ENCODE measurements around the gene SLC19A1.

The SLC19A1 gene

DNA sequence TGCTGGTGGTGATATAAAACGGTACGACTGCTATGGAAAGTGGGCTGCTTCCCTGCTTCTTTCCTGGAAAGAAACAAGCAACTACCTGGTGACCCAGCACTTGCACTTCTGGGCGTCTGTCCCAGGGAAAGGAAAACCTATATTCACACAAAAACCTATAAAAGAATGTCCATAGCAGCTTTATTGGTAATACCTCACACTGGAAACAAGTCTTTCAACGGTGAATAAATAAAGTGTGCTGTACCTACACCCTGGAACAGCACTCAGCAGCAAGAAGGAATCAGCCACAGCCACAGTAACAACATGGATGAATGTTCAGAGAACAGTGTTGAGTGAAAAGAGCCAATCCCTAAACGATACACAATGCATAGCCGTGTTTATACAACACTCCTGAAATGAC is 19.9 kb downstream of the SLC19A1 start:
- Histone ChIP-seq H3K9me3 (ENCODE audit: control insufficient read depth in 2 of 2, low read length in 2 of 2) (peaks cover 7 to 10% of the 10 kb centered on the region in 2 donors), H3K36me3 (ENCODE audit: control insufficient read depth in 2 of 2, insufficient read depth in 2 of 2, low read length in 2 of 2) (no peaks in the 10 kb centered on the region), H3K9ac (ENCODE audit: low read length in 2 of 2) (no peak overlapping the region), H3K27me3 (ENCODE audit: control insufficient read depth in 1 of 2, insufficient read depth in 2 of 2, low read length in 2 of 2) (no peaks in the 10 kb centered on the region), H3K27ac (ENCODE audit: low read length) (no peak overlapping the region), H3K4me3 (ENCODE audit: low read length in 2 of 2) (no peak overlapping the region), H3K4me1 (ENCODE audit: control insufficient read depth, insufficient read depth, low read length) (no peaks in the 10 kb centered on the region)

DNA sequence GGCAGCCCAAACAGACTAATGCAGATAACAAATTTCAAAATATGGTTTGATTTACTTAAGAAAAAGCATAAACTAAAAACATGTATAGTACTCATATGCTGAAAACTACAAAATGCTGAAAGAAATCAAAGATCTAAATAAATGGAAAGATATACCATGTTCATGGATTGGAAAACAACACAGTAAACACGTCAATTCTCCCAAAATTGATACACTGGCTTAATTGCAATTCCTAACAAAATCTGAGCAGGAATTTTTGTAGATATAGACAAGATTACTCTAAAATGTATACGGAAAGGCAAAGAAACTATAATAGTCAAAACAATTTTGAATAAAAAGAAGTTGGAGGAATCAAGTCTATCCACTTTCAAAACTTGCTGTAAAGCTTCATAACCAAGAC is 21.0 kb downstream of the SLC19A1 start:
- Histone ChIP-seq H3K9me3 (ENCODE audit: control insufficient read depth in 2 of 2, low read length in 2 of 2) (peaks cover 7 to 13% of the 10 kb centered on the region in 2 donors), H3K9ac (ENCODE audit: low read length in 2 of 2) (no peak overlapping the region), H3K4me1 (ENCODE audit: control insufficient read depth, insufficient read depth, low read length) (no peaks in the 10 kb centered on the region), H3K27ac (ENCODE audit: low read length) (no peak overlapping the region), H3K4me3 (ENCODE audit: low read length in 2 of 2) (no peak overlapping the region), H3K36me3 (ENCODE audit: control insufficient read depth in 2 of 2, insufficient read depth in 2 of 2, low read length in 2 of 2) (no peaks in the 10 kb centered on the region), H3K27me3 (ENCODE audit: control insufficient read depth in 1 of 2, insufficient read depth in 2 of 2, low read length in 2 of 2) (no peaks in the 10 kb centered on the region)

DNA sequence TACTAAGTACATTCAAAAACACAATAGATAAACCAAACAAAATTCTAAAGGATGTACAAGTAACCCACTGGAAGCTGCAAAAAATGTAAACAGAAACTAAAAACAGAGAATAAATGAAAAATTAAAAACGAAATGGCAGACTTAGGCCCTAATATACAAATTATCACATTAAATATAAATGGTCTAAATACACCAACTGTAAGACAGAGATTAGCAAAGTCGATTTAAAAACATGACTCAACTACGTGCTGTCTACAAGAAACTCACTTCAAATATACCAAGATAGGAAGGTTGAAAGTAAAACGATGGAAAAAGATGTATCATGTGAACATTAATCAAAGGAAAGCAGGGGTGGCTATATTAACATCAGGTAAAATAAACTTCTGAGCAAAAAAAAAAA is 23.1 kb downstream of the SLC19A1 start:
- no peaks in the 10 kb centered on the region for H3K4me1 ChIP-seq (ENCODE audit: control insufficient read depth, insufficient read depth, low read length)
- no peak overlapping the region for H3K27ac ChIP-seq (ENCODE audit: low read length)
- no peaks in the 10 kb centered on the region for H3K27me3 ChIP-seq (ENCODE audit: control insufficient read depth in 1 of 2, insufficient read depth in 2 of 2, low read length in 2 of 2)
- no peak overlapping the region for H3K9ac ChIP-seq (ENCODE audit: low read length in 2 of 2)
- peaks cover 7 to 13% of the 10 kb centered on the region in 2 donors for H3K9me3 ChIP-seq (ENCODE audit: control insufficient read depth in 2 of 2, low read length in 2 of 2)
- no peaks in the 10 kb centered on the region for H3K36me3 ChIP-seq (ENCODE audit: control insufficient read depth in 2 of 2, insufficient read depth in 2 of 2, low read length in 2 of 2)
- H3K4me3 ChIP-seq (ENCODE audit: low read length in 2 of 2), result no peak overlapping the region

DNA sequence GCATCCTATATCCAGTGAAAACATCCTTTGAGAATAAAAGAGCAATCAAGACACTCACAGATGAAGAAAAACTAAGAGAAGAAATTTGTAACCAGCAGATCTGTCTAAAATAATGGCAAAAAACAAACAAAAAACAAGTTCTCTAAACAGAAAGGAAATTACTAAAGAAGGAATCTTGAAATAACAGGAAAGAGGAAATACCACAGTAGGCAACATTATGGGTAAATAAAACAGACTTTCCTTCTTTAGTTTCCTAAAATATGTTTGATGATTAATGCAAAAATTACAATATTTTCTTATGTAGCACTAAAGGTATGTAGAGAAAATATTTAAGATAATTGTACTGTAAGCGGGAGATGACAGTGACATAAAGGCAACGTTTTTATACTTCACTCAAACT is 23.5 kb downstream of the SLC19A1 start:
- Histone ChIP-seq H3K4me3 (ENCODE audit: low read length in 2 of 2) (no peak overlapping the region), H3K27me3 (ENCODE audit: control insufficient read depth in 1 of 2, insufficient read depth in 2 of 2, low read length in 2 of 2) (no peaks in the 10 kb centered on the region), H3K9me3 (ENCODE audit: control insufficient read depth in 2 of 2, low read length in 2 of 2) (peaks cover 7 to 13% of the 10 kb centered on the region in 2 donors), H3K27ac (ENCODE audit: low read length) (no peak overlapping the region), H3K36me3 (ENCODE audit: control insufficient read depth in 2 of 2, insufficient read depth in 2 of 2, low read length in 2 of 2) (peaks cover 0 to 2% of the 10 kb centered on the region in 2 donors), H3K9ac (ENCODE audit: low read length in 2 of 2) (no peak overlapping the region), H3K4me1 (ENCODE audit: control insufficient read depth, insufficient read depth, low read length) (no peaks in the 10 kb centered on the region)

DNA sequence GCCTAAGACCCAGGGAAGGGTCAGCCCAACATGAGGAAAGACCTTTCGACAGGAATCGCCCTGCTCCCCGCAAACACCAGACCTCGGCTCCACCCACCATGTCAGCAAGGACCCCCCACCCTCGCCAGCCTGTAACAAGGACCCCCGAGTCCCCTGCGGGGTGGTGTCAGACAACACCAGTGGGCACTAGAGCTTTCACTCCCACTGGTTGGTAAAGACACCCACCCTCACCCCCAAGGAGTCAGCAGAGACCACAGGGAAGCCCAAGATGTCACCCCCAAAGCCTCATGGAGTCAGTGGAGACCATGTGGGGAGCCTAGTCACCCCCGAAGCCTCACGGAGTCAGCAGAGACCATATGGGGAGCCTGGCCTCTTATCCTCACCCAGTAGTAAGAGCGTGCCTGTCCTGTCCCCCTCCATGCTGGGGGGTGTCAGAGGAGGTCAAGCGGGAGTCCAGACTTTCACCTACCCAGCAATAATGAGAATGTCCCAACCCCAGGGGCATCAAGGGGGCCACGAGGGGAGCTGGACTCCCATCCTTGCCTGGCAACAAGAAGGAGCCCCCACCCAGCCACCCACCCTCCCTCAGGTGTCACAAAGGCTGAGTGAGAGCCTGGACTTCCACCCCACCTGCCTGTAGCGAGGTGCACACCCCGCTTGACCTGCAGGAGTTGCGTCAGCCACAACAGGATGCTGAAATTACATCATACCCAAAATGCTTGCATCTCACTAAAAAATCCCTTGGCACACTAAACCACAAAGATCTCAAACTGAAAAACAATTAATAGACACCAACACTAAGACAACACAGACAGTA is 24.8 kb downstream of the SLC19A1 start:
- Histone ChIP-seq H3K4me3 (ENCODE audit: low read length in 2 of 2) (no peak overlapping the region), H3K27me3 (ENCODE audit: control insufficient read depth in 1 of 2, insufficient read depth in 2 of 2, low read length in 2 of 2) (no peaks in the 10 kb centered on the region), H3K4me1 (ENCODE audit: control insufficient read depth, insufficient read depth, low read length) (no peaks in the 10 kb centered on the region), H3K27ac (ENCODE audit: low read length) (no peak overlapping the region), H3K9ac (ENCODE audit: low read length in 2 of 2) (no peak overlapping the region), H3K36me3 (ENCODE audit: control insufficient read depth in 2 of 2, insufficient read depth in 2 of 2, low read length in 2 of 2) (peaks cover 0 to 4% of the 10 kb centered on the region in 2 donors), H3K9me3 (ENCODE audit: control insufficient read depth in 2 of 2, low read length in 2 of 2) (peaks cover 3 to 11% of the 10 kb centered on the region in 2 donors)

DNA sequence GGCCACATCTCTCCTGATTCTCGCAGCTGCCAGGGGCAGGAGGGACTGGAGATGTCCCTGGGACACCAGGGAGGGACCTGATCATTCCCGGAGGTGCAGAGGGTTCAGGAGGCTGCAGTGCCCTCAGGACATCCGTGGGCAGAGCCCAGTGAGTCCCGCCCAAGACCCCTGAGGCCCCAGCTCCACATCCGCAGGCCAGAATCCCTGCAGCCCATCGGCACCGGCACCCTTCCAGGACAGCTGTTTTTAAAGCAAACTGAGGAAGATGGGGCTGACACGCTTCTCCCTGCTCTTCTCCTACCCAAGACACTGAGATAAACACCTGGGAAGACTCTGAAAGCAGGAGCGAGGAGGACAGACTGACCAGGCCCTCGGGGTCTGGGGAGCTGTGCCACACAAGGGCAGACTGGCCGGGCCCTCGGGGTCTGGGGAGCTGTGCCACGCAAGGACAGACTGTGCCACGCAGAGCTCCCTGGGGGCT is 25.5 kb downstream of the SLC19A1 start:
- Histone ChIP-seq H3K9ac (ENCODE audit: low read length in 2 of 2) (no peak overlapping the region), H3K27me3 (ENCODE audit: control insufficient read depth in 1 of 2, insufficient read depth in 2 of 2, low read length in 2 of 2) (no peaks in the 10 kb centered on the region), H3K9me3 (ENCODE audit: control insufficient read depth in 2 of 2, low read length in 2 of 2) (peaks cover 0 to 7% of the 10 kb centered on the region in 2 donors), H3K4me3 (ENCODE audit: low read length in 2 of 2) (no peak overlapping the region), H3K27ac (ENCODE audit: low read length) (no peak overlapping the region), H3K4me1 (ENCODE audit: control insufficient read depth, insufficient read depth, low read length) (no peaks in the 10 kb centered on the region), H3K36me3 (ENCODE audit: control insufficient read depth in 2 of 2, insufficient read depth in 2 of 2, low read length in 2 of 2) (peaks cover 0 to 4% of the 10 kb centered on the region in 2 donors)

DNA sequence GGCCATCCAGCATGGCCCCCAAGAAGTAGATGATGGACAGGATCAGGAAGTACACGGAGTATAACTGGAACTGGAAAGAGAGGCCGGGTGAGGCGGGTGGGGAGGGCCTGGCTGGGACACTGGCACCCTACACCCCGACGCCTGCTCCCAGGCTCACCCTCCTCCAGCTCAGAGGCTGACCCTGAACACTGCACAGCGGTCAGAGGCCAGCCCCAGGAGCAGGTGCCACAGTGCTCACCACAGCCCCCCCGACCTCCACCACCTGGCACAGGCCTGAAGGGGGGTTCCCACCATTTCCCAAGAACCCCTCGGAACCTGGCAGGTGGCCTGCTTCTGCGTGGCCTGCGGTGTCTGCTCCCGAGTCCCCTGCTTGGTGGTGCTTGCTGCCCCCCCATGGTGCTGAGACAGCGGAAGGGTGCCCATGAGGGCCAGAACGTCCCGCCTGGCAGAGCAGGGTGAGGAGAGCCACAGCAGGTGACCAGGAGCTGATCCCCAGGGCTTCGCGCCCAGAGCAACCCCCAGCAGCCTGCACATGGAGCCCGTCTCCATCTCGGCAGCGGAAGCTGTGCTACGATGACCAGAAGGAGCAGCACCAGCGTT is 26.1 kb downstream of the SLC19A1 start:
- Histone ChIP-seq H3K4me3 (ENCODE audit: low read length in 2 of 2) (no peak overlapping the region), H3K27me3 (ENCODE audit: control insufficient read depth in 1 of 2, insufficient read depth in 2 of 2, low read length in 2 of 2) (no peaks in the 10 kb centered on the region), H3K4me1 (ENCODE audit: control insufficient read depth, insufficient read depth, low read length) (no peaks in the 10 kb centered on the region), H3K9ac (ENCODE audit: low read length in 2 of 2) (no peak overlapping the region), H3K27ac (ENCODE audit: low read length) (no peak overlapping the region), H3K36me3 (ENCODE audit: control insufficient read depth in 2 of 2, insufficient read depth in 2 of 2, low read length in 2 of 2) (peaks cover 0 to 4% of the 10 kb centered on the region in 2 donors), H3K9me3 (ENCODE audit: control insufficient read depth in 2 of 2, low read length in 2 of 2) (peaks cover 0 to 7% of the 10 kb centered on the region in 2 donors)

DNA sequence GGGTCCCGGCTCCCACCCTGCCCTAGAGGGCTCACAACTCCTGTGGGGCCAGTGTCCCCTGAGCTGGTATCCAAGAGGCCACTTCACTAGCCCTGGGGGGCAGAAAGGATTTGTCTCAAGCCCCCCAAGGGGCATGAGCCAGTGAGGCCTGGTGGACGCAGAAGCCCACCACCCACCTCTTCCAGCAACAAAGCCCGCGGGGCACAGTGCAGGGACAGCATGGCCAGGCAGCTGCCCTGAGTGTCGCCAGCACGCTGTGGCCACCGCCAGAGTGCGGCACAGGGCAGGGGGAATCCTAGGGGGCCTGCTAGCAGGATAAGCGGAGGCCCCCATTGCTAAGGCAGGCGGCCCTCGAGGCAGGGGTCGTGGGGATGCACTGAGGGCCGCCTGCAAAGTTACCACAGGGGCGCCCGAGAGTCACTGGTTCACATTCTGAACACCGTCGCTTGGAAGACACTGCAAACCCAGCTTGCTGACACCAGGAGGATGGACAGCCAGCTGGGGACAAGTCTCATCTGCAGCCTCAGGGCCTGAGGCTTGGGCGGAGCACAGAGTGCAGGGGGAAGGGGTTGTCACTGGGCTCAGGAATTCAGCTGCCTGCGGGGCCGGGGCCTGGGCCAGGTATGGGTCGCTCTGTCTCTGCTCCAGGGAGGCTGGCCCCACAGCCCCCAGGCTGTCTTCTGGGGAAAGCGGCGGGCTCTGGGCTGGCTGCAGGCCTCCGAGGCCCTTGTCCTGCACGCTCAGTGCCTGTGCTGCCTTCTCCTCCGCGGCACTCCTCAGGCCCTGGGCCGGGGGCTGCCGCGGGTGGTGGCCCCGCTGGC is 26.8 kb downstream of the SLC19A1 start:
- H3K9me3 ChIP-seq (ENCODE audit: control insufficient read depth in 2 of 2, low read length in 2 of 2), result peaks cover 0 to 4% of the 10 kb centered on the region in 2 donors
- H3K36me3 ChIP-seq (ENCODE audit: control insufficient read depth in 2 of 2, insufficient read depth in 2 of 2, low read length in 2 of 2), result peaks cover 0 to 4% of the 10 kb centered on the region in 2 donors
- H3K4me3 ChIP-seq (ENCODE audit: low read length in 2 of 2), result no peak overlapping the region
- no peak overlapping the region for H3K27ac ChIP-seq (ENCODE audit: low read length)
- H3K4me1 ChIP-seq (ENCODE audit: control insufficient read depth, insufficient read depth, low read length), result no peaks in the 10 kb centered on the region
- no peaks in the 10 kb centered on the region for H3K27me3 ChIP-seq (ENCODE audit: control insufficient read depth in 1 of 2, insufficient read depth in 2 of 2, low read length in 2 of 2)
- H3K9ac ChIP-seq (ENCODE audit: low read length in 2 of 2), result no peak overlapping the region

DNA sequence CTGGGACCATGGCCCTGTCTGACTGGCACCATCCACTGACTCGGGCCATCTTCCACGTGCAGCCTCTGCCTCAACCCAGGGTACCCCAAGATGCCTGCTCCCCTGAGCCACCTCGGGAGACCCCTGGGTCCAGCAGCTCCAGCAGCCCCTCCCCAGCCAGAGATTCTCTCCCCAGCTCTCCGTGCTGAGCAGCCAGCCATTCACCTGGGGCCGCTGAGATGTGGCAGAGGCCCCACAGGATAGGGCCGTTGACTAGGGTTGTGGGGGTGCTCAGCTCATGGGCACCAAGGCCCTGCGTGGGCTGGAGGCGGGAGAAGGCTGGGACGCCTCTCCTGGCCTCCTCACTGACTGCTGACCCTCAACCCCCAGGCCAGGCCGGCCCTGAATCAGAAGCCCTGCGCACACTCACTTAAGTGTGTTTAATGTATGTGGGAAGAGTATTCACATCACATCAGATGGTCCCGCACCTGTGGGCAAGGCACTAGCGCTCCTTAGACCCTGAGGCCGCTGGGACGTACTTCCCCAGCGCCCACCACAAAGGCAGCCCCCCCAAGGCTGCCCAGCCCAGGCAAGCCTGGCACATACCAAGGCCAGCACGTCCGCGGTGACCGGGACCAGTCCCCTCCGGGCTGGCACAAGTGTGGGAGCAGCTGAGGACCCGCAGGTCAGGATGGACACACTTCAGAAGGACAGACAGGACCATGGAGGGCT is 27.8 kb downstream of the SLC19A1 start:
- H3K36me3 ChIP-seq (ENCODE audit: control insufficient read depth in 2 of 2, insufficient read depth in 2 of 2, low read length in 2 of 2), result peaks cover 0 to 4% of the 10 kb centered on the region in 2 donors
- H3K27ac ChIP-seq (ENCODE audit: low read length), result no peak overlapping the region
- H3K27me3 ChIP-seq (ENCODE audit: control insufficient read depth in 1 of 2, insufficient read depth in 2 of 2, low read length in 2 of 2), result no peaks in the 10 kb centered on the region
- no peaks in the 10 kb centered on the region for H3K4me1 ChIP-seq (ENCODE audit: control insufficient read depth, insufficient read depth, low read length)
- no peak overlapping the region for H3K9ac ChIP-seq (ENCODE audit: low read length in 2 of 2)
- no peak overlapping the region for H3K4me3 ChIP-seq (ENCODE audit: low read length in 2 of 2)
- H3K9me3 ChIP-seq (ENCODE audit: control insufficient read depth in 2 of 2, low read length in 2 of 2), result peaks cover 0 to 3% of the 10 kb centered on the region in 2 donors

DNA sequence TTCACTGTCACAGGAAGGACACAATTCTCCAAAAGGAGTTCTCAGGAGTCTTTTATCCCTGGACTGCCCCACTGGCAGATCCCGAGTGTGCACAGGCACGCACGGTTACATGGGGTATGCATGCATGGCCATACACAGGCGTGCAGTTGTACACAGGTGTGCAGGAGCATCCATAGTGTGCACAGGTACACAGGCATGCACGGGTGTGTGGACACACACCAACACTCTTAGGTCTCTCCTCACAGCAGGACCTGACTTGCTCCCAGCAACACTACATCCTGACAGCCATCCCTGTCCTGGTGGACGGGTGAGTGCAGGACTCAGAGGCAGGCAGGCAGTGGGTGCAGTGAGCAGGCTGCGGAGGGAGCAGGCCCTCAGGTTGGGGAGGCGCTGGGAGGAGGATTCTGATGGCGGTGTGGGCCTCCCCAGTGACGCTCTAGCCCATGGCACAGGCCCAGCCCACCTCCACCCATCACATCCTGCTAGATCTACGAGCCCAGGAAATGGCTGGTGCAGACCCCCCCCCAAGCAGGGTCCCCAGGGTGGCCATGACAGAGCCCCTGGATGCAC is 28.4 kb downstream of the SLC19A1 start:
- Histone ChIP-seq H3K27me3 (ENCODE audit: control insufficient read depth in 1 of 2, insufficient read depth in 2 of 2, low read length in 2 of 2) (no peaks in the 10 kb centered on the region), H3K36me3 (ENCODE audit: control insufficient read depth in 2 of 2, insufficient read depth in 2 of 2, low read length in 2 of 2) (peaks cover 0 to 4% of the 10 kb centered on the region in 2 donors), H3K4me3 (ENCODE audit: low read length in 2 of 2) (no peak overlapping the region), H3K4me1 (ENCODE audit: control insufficient read depth, insufficient read depth, low read length) (no peaks in the 10 kb centered on the region), H3K9ac (ENCODE audit: low read length in 2 of 2) (no peak overlapping the region), H3K27ac (ENCODE audit: low read length) (no peak overlapping the region), H3K9me3 (ENCODE audit: control insufficient read depth in 2 of 2, low read length in 2 of 2) (peaks cover 0 to 3% of the 10 kb centered on the region in 2 donors)

Measured in stomach smooth muscle (tissue), 2 donors.